Kidney (tissue), 14 donors: ENCODE measurements around the gene ST3GAL3. TPM values are rescaled to one million over a fixed set of nuclear protein-coding genes. Genes with fewer than 3 reads are reported as not detected.

Experiments used
- DNase-seq, 5 donors: peaks; one replicate each; pipeline ENCODE4 v3.0.0-alpha.2; 2013 to 2020
- FAIRE-seq: peaks from 2 replicates; lab custom pipeline; 2012; peaks lifted over from hg19 to GRCh38; lab: Jason Lieb, UNC
- H3K27ac ChIP-seq, 2 donors: one replicate each; pipeline ENCODE4 v1.7.0; 2013; ENCODE audit warnings: low read depth in 2 of 2, low read length in 2 of 2, inconsistent platforms in 1 of 2
- H3K27me3 ChIP-seq: one replicate; pipeline ENCODE4 v1.7.1; 2013; ENCODE audit warnings: low read length, inconsistent platforms; ENCODE audit not compliant: control insufficient read depth, insufficient read depth
- H3K36me3 ChIP-seq, 3 donors: one replicate each; pipeline versions ENCODE4 v1.7.0 to v1.7.1; 2013; ENCODE audit warnings: low read length in 3 of 3, control low read depth in 1 of 3, inconsistent platforms in 1 of 3; ENCODE audit not compliant: insufficient read depth in 3 of 3, control insufficient read depth in 2 of 3
- H3K4me1 ChIP-seq, 3 donors: one replicate each; pipeline versions ENCODE4 v1.7.0 to v1.7.1; 2013; ENCODE audit warnings: low read length in 3 of 3, inconsistent platforms in 1 of 3, low read depth in 1 of 3; ENCODE audit not compliant: control insufficient read depth in 2 of 3, insufficient read depth in 2 of 3
- H3K4me3 ChIP-seq, 3 donors: one replicate each; pipeline versions ENCODE4 v1.7.0 to v1.8.1; 2013; ENCODE audit warnings: low read length in 3 of 3, control low read depth in 1 of 3, inconsistent platforms in 1 of 3
- H3K9ac ChIP-seq, 3 donors: one replicate each; pipeline versions ENCODE4 v1.7.0 to v1.7.1; 2013; ENCODE audit warnings: low read length in 3 of 3, control low read depth in 1 of 3, inconsistent platforms in 1 of 3
- H3K9me3 ChIP-seq, 3 donors: one replicate each; pipeline versions ENCODE4 v1.7.0 to v1.7.1; 2013; ENCODE audit warnings: low read length in 3 of 3, control low read depth in 1 of 3, inconsistent platforms in 1 of 3; ENCODE audit not compliant: control insufficient read depth in 2 of 3, insufficient read depth in 1 of 3
- CTCF ChIP-seq: IDR thresholded peaks from 3 replicates; pipeline ENCODE4 v1.5.1; 2012; ENCODE audit warnings: mild to moderate bottlenecking, moderate library complexity, borderline replicate concordance; ENCODE audit not compliant: insufficient read depth; ENCODE audit errors: extremely low read depth
- intact Hi-C: fragments of 100-400 bp; cut with DNase I; formaldehyde crosslinking; loops from one replicate; pipeline ENCODE4 v1.11.1; 2022
- polyA plus RNA-seq: library from polyadenylated mRNA; stranded (reverse); fragments of 350-450 nt; fragmentation: Illumina TruSeq; extraction: RNeasy Lipid Tissue Mini Kit (QIAGEN cat#74804); gene quantifications from one replicate; pipeline ENCODE4 v1.2.3, GENCODE V29; 2014; ENCODE audit warnings: low read depth, low replicate concordance; ENCODE audit not compliant: insufficient read depth
- total RNA-seq: library from RNA; stranded (reverse); fragmentation: NEBNext Ultra II Directional; extraction: Animal tissue kit (Norgen Biotek cat#: 25700); gene quantifications from one replicate; pipeline ENCODE4 v1.2.1, GENCODE V29; 2021
- donor health status: control.
- donor health status: control.
- donor health status: control.
- donor health status: control.
- donor health status: control.
- donor health status: DM: yes; HTN: yes; CAD: no.
- donor health status: Normal renal cell carcinoma (clear cell type).

ST3GAL3 gene
- total and polyA plus RNA-seq, 2 donors from 2014 or later: 15.3 to 21.3 TPM

GRCh38 chr1:43821471-43821870 lies 114.1 kb downstream of the ST3GAL3 start:
- no peaks in the 10 kb centered on the region for H3K36me3 ChIP-seq
- H3K27ac ChIP-seq: no peak overlapping the region
- FAIRE-seq (no peak), DNase-seq (no peak)
- no peaks in the 10 kb centered on the region for H3K4me1 ChIP-seq
- no peak overlapping the region for H3K4me3 ChIP-seq
- H3K9ac ChIP-seq: no peak overlapping the region
- TF ChIP-seq CTCF: no peak
- no peaks in the 10 kb centered on the region for H3K27me3 ChIP-seq
- intact Hi-C loops: no loop called here
- peaks cover 0 to 7% (median 0%) of the 10 kb centered on the region in 3 donors for H3K9me3 ChIP-seq

DNA sequence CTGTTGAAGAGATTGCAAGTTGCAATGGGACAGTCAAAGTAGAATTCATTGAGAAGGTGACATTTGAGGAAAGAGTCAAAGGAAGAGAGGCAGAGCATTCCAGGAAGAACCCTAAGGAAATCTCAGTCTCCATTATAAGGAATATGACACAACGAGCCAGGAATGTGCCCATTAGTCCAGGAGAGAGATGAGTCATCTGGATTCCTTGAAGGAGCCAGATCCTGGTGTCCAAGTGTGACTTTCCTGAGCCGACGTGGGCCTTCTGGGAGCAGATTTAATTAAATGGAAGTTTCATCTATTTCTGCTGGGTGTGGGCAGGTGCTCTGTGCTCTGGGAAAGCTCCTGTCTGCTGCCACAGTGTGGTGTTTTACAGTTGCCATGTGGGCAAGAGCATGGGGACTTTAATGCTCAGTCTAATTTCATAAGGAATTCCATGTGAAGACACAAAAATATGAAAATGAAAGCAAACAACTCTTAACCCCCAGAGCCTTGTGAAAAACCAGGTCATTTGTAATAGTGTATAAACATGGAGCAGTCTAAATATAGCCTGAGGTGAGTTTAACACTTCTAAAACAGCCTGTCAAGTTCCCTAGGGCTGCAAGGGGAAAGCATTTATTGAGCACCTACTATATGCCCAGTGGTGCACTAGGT lies 114.8 kb downstream of the ST3GAL3 start:
- Histone ChIP-seq H3K9ac (no peak overlapping the region), H3K27me3 (no peaks in the 10 kb centered on the region), H3K4me3 (no peak overlapping the region), H3K9me3 (peaks cover 0 to 7% (median 0%) of the 10 kb centered on the region in 3 donors), H3K4me1 (no peaks in the 10 kb centered on the region), H3K27ac (peak overlapping the region in 1 of 2 donors; percentile 20), H3K36me3 (no peaks in the 10 kb centered on the region)
- FAIRE-seq (no peak), DNase-seq (no peak)
- intact Hi-C loops: no loop called here
- no peak for TF ChIP-seq CTCF

DNA sequence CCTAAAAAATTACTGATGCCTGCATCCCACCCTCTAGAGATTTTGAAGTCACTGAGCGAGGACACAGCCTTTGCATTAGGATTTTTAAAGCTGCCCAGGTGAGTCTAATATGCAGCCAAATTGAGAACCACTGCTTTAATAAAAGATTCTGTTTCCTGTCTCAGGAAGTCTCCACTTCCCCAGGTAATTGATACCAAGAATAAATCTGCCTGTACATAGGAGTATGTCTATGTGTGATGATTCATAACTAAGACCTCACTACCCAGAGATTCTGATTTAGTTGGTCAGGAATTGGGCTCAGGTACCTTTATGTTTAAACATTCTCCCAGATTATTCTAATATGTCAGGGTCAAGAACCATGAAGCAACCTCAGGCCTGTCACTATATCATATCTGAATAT lies 117.5 kb downstream of the ST3GAL3 start:
- no peak for TF ChIP-seq CTCF
- DNase-seq (no peak), FAIRE-seq (no peak)
- no peak overlapping the region for H3K4me3 ChIP-seq
- no peak overlapping the region for H3K9ac ChIP-seq
- no peaks in the 10 kb centered on the region for H3K27me3 ChIP-seq
- H3K9me3 ChIP-seq: no peaks in the 10 kb centered on the region
- intact Hi-C loops: no loop called here
- no peaks in the 10 kb centered on the region for H3K36me3 ChIP-seq
- H3K4me1 ChIP-seq: no peaks in the 10 kb centered on the region
- H3K27ac ChIP-seq: no peak overlapping the region

- DNase-seq: no peak
- H3K9ac ChIP-seq: no peak overlapping the region
- H3K36me3 ChIP-seq: no peaks in the 10 kb centered on the region
- no peaks in the 10 kb centered on the region for H3K27me3 ChIP-seq
- H3K9me3 ChIP-seq: no peaks in the 10 kb centered on the region
- H3K4me3 ChIP-seq: no peak overlapping the region
- intact Hi-C loops: no loop called here
- H3K27ac ChIP-seq: no peak overlapping the region
- no peak for TF ChIP-seq CTCF
- FAIRE-seq: no peak
- H3K4me1 ChIP-seq: no peaks in the 10 kb centered on the region
These were observed 121.2 kb downstream of the ST3GAL3 start for GRCh38 chr1:43828574-43828973.
